BE2C (cell line): ENCODE results near the gene TUBG1.
A peak's percentile ranks its signal among the peaks of the same experiment; 100 is the strongest.

Experiments
- DNase-seq: peaks from one replicate; pipeline ENCODE4 v3.0.0-alpha.2; 2020
- H3K27me3 ChIP-seq: fragments of 250-450 bp; sonication (Bioruptor Pico); 2 replicates; pipeline ENCODE4 v1.5.1; 2020; ENCODE audit warnings: mild to moderate bottlenecking
- H3K36me3 ChIP-seq: fragments of 250-450 bp; sonication (Bioruptor Pico); 2 replicates; pipeline ENCODE4 v1.5.1; 2020; ENCODE audit warnings: mild to moderate bottlenecking
- H3K4me1 ChIP-seq: fragments of 250-450 bp; sonication (Bioruptor Pico); 2 replicates; pipeline ENCODE4 v1.5.1; 2020
- H3K4me3 ChIP-seq: 2 replicates; pipeline ENCODE4 v1.5.1; 2011; ENCODE audit warnings: low read depth, low read length
- H3K9me3 ChIP-seq: fragments of 250-450 bp; sonication (Bioruptor Pico); 2 replicates; pipeline ENCODE4 v1.5.1; 2020
- CTCF ChIP-seq: IDR thresholded peaks from 2 replicates; pipeline ENCODE4 v1.5.1; 2012; ENCODE audit warnings: mild to moderate bottlenecking, low read depth, low read length

The TUBG1 gene

DNA sequence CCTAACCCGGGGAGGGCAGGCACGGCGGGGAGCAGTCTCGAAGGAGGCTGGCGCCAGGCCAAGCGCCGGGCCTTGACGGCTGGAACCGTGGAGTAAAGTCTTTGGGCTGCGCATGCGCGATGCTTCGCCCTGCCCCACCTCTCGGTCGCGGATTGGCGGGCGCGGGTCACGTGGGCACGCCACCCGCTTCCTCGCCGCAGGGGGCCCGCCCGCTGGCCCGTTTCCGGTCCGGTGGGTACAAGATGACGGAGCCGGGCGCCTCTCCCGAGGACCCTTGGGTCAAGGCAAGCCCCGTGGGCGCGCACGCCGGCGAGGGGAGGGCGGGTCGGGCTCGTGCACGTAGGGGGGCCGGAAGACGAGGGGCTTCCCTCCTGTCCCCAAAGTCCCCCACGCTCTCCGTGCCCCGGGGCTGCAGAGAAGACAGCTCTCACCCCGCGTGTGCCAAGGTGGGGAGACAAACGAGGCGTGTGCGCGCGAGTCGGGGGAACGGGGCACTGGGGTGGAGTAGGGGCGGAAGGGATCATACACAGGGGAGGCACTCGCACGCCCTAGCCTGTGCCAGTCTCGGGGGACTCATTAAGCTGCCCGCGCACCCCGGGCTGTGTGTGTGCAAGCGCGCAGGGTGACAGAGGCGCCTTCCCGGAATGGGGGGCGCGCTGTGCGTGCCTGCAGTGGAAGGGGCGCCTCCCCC is 42.5 kb upstream of the TUBG1 start, which contains the start of gene MLX:
TSS of gene MLX (plus strand) at position 218 of the 691 bp plus-strand sequence. CDS start at position 243, 25 bp downstream.
- peaks cover 59% of the 10 kb centered on the region for H3K36me3 ChIP-seq

DNA sequence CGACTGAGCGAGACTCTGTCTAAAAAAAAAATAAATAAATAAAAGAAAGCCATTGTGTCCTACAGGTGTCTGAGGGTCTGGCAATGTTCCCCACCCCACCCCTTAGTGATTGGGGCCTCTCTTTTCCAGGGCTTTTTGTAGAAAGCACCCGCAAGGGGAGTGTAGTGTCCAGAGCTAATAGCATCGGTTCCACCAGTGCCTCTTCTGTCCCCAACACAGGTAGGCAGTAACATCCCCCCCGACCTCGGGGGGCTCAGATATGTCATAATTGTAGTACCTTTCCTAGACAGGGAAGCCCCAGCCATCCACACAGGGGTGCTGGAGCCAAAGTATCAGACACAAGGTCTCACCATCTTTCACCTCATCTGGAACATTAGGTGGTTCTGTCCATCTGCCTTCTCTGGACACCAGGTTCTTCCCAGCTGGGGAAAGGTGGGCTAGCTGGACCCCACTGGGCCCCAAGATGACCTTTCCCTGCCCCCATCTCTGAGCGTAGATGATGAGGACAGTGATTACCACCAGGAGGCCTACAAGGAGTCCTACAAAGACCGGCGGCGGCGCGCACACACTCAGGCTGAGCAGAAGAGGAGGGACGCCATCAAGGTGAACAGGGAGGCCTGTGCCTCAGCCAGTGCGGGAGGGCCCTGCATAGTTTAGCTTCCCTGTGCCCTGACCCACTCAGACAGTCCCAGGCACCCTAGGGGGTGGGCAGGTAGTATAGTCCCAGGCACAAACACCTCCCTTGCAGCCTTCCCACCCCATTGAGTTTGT is 41.0 kb upstream of the TUBG1 start:
- H3K9me3 ChIP-seq: no peaks in the 10 kb centered on the region
- peaks cover 72% of the 10 kb centered on the region for H3K36me3 ChIP-seq
- H3K27me3 ChIP-seq: no peaks in the 10 kb centered on the region
- H3K4me3 ChIP-seq: no peak overlapping the region
- no peaks in the 10 kb centered on the region; the same call in none of the 2 replicates for H3K4me1 ChIP-seq
- no peak for TF ChIP-seq CTCF
- DNase-seq: no peak

More for the DNA sequence above, 42.5 kb upstream of the TUBG1 start, which contains the start of gene MLX:
- Histone ChIP-seq H3K9me3 (no peaks in the 10 kb centered on the region), H3K4me1 (no peaks in the 10 kb centered on the region; the same call in none of the 2 replicates), H3K27me3 (no peaks in the 10 kb centered on the region), H3K4me3 (peak within 1 kb of the TSS; percentile 88)
- peak; percentile 96 for DNase-seq
- no peak for TF ChIP-seq CTCF

DNA sequence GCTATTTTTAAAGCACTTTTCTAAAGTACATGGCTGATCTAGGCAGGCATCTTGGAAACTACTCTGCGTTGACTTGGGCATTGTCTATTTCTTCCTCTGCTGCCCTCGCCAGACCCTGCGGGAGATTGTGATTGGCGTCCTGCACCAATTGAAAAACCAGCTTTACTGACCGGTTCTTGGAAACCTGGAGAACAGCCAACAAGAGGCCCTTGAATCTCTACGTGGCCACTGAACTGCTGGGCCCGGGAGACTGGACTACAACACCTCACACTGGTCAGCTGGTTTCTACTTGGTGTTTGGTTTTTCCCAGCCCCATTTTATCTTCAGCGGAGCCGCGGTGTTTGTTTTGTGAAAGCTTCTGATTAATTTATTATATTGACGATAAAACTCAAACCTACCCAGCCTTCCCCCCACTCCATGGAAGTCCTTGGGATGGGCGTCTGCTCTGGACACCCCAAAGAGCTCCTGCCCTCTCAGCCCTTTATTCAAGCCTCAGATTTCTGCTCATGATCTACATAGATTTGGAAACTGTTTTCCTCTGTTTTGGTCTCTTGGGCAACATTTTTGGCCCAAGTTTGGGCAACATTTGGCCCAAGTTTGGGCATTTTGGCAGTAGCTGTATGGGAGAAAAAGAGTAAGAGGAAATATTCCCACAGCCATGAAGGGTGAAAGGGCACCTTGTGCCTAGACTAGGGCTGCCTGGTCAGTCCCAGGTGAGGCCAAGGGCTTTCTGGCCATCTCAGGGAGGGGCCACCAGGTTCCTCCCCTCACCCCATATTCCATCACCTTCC is 37.9 kb upstream of the TUBG1 start:
- no peak for DNase-seq
- Histone ChIP-seq H3K27me3 (no peaks in the 10 kb centered on the region), H3K36me3 (peaks cover 69% of the 10 kb centered on the region), H3K4me1 (no peaks in the 10 kb centered on the region; the same call in 1 of the 2 replicates), H3K9me3 (no peaks in the 10 kb centered on the region), H3K4me3 (no peak overlapping the region)
- TF ChIP-seq CTCF: no peak

- Histone ChIP-seq H3K27me3 (no peaks in the 10 kb centered on the region), H3K9me3 (no peaks in the 10 kb centered on the region), H3K4me1 (no peaks in the 10 kb centered on the region; the same call in none of the 2 replicates), H3K4me3 (no peak overlapping the region), H3K36me3 (peaks cover 69% of the 10 kb centered on the region)
- no peak for TF ChIP-seq CTCF
- no peak for DNase-seq
Observed at GRCh38 chr17:42573095-42573494, 36.4 kb upstream of the TUBG1 start.

DNA sequence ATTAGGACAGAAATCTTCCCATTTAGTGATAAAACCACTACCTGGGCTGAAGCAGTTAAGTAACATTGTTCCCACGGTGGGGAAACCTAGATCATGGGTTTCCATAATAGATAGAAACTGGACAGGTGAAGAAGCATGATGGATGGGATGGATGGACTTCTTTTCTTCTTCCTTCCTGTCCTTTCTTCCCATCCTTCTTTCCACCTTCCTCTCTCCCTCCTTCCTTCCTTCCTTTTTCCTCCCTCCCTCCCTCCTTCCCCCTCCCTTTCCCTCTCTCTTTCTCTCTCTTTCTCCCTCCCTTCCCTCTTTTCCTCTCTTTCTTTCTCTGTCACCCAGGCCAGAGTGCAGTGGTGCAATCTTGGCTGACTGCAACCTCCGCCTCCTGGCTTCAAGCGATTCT is 35.0 kb upstream of the TUBG1 start:
- DNase-seq: no peak
- TF ChIP-seq CTCF: no peak
- Histone ChIP-seq H3K4me3 (no peak overlapping the region), H3K4me1 (no peaks in the 10 kb centered on the region; the same call in none of the 2 replicates), H3K27me3 (no peaks in the 10 kb centered on the region), H3K9me3 (no peaks in the 10 kb centered on the region), H3K36me3 (peaks cover 57% of the 10 kb centered on the region)
